Stimulated activated CD8-positive, alpha-beta memory T cell treated with anti-CD3 and anti-CD28 coated beads, Interleukin-4, amount 100 ng/mL, for 1 hour (primary cell): Measurements from ENCODE around the gene TMEM163.
"Not testable (repeated sequence)": the region's sequence is repeated elsewhere in the genome, so short reads cannot be mapped to it uniquely, and the experiment has no call there.

Experiments used
- DNase-seq, 2 donors: peaks; one replicate each; pipeline ENCODE4 v3.0.0-alpha.2; 2020; ENCODE audit warnings: low read depth in 2 of 2, low spot score in 1 of 2

TMEM163 gene

DNA sequence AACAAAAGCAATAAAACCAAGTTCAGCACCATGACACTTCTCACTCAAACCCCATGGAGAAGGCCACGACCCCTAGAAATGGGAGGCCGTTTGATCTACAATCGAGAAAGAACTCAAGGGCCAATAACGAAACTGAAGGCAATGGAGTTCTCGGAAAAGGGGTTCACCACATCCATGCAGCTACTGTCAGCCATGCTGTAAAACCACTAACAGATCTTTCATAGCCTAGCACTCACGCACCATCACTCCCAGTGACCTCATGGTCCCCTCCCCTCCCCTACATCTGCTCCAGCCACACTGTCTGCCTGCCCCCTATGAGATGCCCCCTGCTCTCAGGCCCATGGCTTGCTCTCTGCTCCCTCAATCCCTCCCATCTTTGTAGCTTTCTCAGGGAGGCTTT lies 135.3 kb downstream of the TMEM163 start:
- DNase-seq, result no peak

DNA sequence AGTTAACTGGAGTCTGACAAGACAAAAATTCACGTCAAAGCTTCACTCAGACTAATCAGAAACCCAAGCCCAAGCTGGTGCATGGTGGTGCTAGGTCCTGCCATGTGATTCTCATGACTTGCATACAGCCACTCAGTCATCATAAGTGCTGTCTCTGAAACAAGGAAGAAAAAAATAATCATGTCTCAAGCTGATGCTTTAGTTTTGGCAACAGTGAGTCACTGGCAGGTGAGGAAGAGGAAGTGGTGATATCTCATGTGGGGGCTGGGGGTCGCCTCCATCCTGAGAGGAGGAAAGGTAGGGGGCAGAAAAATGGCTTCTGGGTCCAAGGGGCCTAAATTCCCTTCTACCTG lies 136.3 kb downstream of the TMEM163 start:
- DNase-seq, result no peak

DNA sequence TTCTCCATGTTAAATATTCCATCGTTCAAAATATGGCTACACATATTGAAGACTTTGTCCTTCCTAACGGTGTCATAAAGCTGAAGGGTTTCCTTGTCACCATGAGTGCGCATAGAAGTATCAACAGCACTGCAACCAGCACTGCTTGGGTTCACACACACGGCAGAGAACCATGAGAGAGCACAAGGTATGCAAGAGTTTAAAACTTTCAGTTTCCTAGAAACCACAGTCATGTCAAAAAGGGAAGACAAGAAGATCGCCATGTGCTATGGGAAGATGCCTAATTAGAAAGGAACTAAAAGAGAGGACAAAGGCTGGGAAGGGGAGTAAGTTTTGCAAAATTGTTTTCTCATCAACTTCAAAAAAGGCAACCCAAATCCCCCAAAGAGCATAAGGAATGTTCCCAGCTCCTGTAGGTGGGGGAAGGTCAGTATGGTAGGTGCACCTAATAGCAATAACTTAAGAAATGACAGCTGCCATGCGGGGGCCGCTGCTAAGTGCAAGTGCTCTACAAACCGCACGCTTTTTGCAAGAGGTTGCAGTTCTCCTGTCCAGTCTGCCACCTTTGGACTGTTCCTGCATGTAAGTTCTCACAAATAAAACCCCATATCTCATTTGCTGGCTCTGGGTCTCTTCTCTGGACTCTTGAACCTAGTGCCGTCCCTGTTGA lies 136.8 kb downstream of the TMEM163 start:
- DNase-seq, result no peak

DNA sequence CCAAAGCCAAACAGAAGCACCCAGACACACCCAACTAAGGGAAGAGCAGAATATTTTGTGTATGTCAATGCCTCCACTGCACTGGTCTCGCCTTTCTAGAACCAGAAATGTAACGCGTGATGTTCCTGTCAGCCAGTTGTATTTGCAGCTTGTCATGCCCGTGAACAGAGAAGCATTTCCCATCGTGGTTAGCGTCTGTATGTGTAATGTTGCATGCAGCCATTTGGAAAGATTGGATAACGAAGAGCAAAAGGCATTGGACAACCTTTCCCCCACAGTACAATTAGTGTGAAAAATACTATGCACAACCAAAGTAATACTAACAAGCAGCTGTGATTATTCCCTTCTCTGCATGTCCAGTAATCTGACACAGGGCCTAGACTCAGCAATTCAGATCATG lies 140.5 kb downstream of the TMEM163 start:
- DNase-seq, result no peak

DNA sequence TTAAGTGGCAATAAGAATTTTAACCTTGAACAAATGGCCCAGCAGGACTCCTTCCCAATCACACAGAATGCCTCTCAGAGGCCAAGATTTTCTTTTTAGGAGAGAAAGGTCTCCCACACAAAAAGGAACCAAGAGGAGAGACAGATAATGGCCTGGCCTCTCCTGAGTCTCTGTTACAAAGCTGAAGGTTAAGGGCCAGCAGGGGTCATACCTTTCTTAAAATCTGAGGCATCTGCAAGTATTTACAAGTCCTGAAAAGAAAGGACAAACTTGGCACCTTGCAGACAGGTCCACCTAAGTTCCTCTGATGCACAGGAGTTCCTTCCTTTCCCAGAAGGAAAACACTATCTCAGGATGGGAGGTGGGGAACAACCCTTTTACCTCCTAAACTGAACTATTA lies 142.3 kb downstream of the TMEM163 start:
- no peak for DNase-seq

DNA sequence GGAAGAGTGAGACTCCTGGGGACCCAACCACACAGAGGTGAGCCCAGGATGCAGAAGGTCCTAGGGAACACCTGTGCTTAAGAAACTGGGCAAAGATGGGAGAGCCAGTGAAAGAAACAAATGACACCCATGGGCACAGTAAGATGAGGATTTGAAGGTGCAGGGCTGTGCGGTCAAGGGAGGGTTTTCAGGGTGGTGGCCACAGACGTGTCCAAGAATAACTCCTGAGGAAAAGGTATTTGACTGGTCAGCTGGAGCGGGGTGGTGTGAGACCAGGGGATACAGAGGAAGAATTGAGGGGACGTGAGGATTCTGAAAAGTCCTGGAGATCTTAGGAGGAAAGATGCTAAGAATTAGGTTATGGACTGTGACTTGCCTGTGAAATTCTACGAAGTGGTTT lies 142.9 kb downstream of the TMEM163 start:
- no peak for DNase-seq

DNA sequence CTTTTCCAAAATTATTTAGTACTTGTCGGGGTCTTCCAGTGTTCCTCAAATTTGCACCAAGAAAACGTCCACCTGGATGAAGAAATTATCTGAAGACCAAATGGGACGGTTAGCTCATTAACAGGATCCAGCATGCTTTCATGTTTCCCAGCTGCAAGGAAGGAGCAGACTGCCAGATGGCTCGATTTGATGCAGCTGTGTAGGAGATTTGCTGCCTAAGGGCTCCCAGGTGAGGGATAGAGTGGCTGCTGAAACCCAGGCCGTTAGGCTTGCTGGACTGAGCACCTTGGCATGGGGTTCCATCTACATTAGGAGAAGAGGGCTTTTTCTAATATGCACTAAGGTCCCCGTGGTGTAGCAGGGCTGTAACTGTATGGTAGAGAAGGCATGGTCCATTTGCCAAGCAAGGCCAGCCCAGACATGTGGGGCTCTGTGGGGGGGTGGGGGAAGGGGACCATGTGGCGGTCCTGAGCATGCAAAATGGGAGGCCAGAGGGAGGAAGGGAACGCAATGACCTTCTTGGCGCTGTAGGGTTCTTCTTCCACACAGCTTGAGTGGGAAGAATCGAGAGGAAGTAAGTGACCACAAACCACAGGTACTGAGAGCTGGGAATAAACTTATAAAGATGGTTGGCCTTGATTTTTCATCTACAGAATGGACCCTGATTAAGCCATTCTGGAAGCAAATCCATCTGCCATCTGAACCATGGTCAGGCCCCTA lies 144.0 kb downstream of the TMEM163 start:
- no peak for DNase-seq

DNA sequence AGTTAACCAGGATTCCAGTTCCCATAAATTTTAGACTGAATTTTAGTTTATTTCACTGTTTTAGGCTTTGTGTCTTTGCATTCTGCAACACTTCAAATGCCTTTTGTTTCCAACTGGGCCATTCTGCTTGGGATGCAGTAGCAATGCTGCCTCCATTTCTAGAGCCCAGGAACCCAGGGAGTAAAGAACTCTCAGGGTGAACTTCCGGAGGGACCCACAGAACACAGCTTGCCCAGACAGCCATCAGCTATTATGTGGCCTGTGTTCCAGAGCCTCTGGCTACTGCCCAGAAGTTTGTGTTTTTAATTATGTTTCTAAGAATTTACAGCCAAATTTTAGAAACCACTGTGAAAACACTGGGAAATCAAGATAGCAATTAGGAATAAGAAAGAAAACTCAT lies 145.1 kb downstream of the TMEM163 start:
- no peak for DNase-seq

DNA sequence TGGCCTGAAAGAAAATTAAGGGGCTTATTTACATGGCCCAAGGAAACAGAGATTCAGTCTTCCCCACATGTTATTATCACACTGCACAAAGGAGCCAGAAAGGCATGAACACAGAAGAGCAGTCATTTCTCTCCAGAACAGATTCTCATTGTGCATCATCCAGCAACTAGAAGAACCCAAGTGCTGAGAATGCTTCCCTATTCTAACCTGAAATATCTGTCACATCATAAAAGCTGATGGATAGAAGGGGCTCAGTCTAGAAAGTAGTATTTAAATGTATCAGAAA lies 145.8 kb downstream of the TMEM163 start:
- DNase-seq, result no peak

DNA sequence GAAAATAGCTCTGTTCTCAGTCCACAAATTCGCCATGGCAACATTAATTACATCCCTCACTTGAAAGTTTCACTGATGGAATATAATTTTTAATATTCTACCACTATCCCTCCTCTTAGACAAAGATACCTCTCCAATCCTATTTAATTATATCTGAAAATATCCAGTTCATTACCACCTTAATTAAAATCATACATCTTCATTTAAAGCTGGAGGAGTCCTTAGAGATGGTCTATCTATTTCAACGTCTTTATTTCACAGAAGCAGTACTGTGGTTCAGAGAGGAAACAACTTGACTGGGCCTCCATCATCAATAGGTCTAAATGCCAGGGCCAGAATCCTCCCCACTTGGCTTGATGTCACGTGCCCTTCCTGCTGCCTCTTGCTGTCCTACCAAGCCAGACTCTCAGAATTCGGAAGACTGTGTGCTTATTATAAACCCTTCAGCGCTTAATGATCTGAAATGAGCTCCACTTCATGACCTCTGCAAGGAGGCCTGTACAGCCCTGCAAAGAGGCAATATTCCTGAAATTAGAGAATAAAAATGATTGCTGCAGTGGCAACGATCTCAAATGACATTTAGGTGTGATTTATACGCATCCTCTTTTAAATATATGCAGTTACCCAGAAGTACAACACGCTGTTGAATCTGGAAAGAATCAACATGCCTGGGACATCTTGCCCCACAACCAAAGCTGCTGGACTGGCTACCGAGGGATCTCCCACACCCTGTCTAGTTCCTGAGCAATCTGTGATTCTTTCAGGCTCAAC lies 146.3 kb downstream of the TMEM163 start:
- DNase-seq, result no peak

DNA sequence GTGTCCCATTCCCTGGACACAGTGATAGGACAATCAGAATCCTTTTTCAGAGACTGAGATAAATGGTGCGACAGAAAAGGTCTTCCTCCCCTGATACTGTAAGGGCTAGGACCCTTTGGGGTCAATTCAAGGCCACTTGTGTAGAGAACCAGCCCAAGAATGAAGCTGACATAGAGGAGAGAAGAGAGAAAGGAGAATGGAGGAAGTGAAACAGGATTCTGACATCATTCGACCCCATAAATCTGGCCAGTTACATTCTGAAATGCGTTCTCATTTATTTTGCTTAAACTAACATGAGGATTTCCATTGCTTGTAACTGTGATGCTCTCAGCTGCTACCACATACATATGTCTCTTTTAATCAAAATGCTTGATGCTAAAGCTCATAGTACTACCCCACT lies 148.1 kb downstream of the TMEM163 start:
- no peak for DNase-seq

DNA sequence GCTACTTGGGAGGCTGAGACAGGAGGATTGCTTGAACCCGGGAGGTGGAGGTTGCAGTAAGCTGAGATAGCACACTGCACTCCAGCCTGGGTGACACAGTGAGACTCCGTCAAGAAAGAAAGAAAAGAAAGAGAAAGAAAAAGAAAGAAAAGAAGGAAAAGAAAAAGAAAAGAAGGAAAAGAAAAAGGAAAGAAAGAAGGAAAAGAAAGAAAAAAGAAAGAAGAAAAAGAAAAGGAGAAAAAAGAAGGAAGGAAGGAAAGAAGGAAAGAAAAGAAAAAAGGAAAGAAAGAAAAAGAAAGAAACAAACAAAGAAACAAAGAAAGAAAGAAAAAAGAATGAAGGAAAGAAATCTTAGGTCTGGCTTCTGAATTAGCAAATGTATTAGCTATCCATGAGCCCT lies 150.4 kb downstream of the TMEM163 start:
- DNase-seq, result no peak

DNA sequence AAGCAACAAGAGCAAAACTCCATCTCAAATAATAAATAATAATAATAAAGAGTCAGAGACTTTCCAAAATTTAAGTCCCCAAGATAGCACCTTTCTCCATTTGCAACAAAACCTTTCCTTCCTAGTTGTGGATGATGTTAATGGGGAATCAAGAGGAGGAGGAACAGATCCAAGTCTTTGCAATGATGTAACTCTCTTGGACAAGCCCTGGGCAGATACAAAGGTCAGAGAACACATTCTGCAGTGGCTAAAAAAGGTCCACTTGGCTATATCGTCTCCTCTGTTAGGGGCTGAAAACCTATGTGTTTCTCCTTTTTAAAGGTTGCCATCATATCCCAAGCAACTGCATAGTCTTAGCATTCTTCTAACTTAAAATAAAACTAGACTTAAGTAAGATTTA lies 151.1 kb downstream of the TMEM163 start:
- DNase-seq, result no peak

DNA sequence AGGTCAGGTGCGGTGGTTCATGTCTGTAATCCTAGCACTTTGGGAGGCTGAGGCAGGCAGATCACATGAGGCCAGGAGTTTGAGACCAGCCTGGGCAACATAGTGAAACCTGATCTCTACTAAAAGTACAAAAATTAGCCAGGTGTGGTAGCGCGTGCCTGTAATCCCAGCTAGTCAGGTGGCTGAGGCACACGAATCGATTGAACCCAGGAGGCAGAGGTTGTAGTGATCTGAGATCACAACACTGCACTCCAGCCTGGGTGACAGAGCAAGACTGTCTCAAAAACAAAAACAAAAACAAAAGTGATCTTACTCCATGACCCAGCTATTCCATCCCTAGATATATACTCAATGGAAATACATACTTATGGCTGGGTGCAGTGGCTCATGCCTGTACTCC lies 153.8 kb downstream of the TMEM163 start:
- not testable (repeated sequence) for DNase-seq

DNA sequence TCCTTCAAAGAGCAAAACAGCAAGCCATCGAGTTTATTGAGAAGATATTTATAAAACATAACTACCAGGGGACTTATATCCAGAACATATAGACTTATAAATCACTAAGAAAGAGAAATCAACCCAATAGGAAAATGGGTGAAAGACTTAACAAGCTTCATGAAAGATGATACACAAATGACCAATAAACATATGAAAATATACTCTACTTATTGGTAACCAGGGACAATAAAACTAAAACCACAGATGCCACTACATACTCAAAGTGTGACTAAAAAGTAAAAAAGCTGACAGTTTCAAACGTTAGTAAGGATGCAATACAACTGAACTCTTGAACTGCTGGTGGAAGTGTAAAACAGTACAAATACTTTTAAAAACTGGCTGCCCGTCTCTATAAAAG lies 154.3 kb downstream of the TMEM163 start:
- no peak for DNase-seq

DNA sequence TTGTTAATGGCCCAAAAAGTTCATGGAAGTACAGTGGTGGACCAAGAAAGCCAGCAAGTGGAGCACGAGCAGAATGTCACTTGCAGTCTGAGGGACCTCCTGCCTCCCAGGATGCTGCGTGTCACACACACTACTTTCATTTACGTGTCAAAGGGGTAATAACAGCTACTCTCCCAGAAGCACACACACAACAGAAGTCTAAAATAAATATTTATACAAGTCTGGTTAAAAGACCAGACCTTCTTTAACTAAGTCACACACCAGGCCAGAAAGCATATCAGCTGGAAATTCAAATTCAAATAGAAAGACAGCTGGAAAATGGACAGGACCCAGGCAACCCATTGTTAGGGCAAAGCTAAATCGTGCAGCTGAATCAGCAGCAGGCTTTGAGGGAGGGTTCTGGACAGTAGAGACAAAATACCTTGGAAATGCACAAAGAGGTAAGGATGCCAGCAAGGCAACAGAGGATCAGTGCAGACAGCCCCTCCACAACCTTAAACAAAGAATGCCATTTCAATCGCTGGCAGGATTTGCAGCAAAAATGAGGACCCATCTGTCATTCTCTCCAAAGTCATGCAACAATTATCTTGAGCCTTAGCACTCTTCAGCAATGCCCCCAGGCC lies 160.5 kb downstream of the TMEM163 start:
- no peak for DNase-seq

DNA sequence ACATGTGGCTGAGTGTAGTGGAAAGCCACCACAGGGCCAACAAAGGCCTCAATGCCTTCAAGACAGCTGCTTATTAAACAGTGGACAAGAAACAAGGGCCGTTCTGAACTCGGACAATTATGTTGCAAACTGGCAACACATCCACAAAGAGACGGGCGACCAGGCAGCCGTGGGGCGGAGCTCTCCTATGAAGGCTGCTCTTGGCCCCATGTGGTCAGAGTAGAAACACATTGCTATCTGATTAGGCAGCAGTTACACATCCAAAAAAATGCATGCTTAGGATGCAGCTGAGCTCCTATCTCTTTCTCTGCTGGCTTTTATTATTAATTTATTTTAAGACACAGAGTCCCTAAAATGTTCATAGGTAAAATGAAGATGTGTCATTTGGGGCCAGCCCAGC lies 163.4 kb downstream of the TMEM163 start:
- no peak for DNase-seq

DNA sequence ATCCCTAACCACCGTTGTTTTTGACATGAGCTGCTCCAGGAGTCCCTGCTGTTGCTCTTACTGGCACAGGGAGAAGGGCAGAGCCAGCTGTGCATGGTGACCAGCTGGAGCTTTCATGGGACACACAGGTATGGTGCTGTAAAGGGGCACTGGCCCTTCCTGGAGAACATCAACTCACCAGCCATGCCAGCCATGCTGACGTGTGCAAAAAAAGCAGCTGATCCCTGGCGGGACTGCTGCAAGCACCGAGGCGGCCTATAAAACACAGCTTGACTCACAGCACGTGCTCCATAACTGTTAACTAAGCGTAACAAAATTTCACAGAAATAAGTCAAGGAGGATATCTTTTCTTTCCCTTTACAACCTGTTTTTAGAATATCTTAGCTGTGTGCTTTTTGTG lies 165.1 kb downstream of the TMEM163 start:
- DNase-seq, result no peak

DNA sequence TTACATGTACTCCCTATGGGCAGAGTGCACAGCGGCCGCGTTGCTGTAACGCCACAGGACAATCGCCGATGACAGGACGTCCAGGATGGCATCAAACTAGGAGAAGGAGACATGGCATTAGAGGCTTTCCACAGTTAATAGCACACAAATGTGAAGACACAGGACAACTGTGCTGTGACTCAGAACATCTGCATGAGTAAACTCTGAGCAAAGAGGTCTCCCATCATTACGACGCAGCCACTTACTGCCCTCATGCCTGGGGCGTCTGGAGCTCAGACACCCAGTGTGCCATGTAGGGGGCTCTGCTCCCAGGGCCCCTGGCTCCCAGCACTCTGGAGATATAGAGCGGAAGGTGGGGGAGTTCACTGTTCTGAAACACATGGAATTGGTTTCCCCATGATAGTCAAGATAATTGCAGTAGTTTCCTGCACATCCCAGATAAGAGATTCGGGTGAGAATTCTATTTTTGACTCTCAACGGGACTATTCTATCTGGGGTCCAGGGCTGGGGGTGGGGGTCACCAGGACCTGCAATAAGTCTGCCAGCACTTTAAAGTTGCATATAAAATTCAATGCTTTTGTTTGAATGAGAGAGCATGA lies 168.1 kb downstream of the TMEM163 start:
- DNase-seq, result no peak

DNA sequence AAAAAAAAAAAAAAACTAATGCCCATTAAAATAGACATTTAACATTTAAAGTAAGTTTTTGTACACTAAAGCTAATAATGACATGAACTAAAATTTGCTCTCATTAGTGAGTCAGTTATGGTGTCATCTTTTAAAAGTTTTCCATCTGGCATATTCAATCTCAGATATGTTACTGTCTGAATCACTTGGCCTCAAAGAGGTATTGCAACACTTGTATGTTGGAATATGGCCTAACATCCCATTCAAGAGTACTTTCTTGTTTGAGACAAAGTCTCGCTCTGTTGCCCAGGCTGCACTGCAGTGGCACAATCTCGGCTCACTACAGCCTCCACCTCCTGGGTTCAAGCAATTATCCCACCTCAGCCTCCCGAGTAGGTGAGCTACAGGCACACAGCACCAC lies 169.7 kb downstream of the TMEM163 start:
- DNase-seq, result no peak

DNA sequence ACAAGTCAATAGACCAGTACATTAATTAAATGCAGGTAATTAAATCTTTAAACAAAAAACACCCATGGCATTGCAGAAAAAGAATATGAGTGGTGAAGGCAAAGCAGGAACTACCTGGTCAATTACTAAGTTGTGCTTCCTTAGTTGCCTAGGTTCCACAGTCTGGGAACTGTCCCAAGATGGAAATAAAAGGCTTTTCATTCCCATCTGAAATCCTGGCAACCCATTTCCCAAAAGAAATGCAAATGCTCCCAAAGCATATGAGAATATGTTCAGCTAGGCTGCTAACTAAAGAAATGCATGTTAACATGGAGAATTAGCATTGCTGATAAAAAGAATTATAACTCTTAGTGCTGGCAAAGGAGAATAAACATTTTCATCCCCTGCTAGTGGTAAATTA lies 177.8 kb downstream of the TMEM163 start:
- DNase-seq, result no peak

DNA sequence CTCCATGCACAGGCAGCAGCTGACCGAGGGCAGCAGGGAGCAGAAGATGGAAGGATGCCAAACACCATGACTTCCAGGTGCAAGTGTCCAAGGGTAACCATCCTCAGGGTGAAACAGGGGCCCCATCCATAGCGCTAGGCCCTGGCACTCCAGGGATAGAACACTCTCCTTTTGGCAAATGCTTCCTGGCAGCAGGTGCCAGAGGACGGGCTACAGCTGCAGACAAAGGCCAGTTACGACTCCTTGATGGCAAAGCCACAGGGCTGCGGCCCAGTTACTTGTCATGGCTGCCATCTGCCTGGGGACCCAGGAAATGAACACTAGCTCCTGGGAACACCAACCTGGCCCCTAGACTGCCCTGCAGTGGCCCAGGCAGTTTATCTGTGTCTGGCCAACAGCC lies 178.8 kb downstream of the TMEM163 start:
- no peak for DNase-seq
